Neutrophil (primary cell): ENCODE data around the gene LRRIQ3.

Experiments
- H3K27ac ChIP-seq: fragments of 200-600 bp; sonication (generic); 2 replicates; pipeline ENCODE4 v1.5.1; 2016; ENCODE audit warnings: mild to moderate bottlenecking, moderate library complexity
- H3K27me3 ChIP-seq: fragments of 200-600 bp; sonication (generic); 2 replicates; pipeline ENCODE4 v1.6.0; 2016; ENCODE audit warnings: mild to moderate bottlenecking
- H3K36me3 ChIP-seq: fragments of 200-600 bp; sonication (generic); 2 replicates; pipeline ENCODE4 v1.5.1; 2017
- H3K4me1 ChIP-seq, 2 experiments: fragments of 200-600 bp in 1 of 2; sonication (generic) in 1 of 2; 1 replicate in 1 of 2; 2 replicates in 1 of 2; pipeline versions ENCODE4 v1.5.1 to v1.6.1; 2013 to 2016; ENCODE audit warnings: low read depth in 1 of 2, low read length in 1 of 2, mild to moderate bottlenecking in 1 of 2, moderate library complexity in 1 of 2; ENCODE audit not compliant: control insufficient read depth in 1 of 2, insufficient read depth in 1 of 2
- H3K4me3 ChIP-seq, 2 experiments: fragments of 200-600 bp in 1 of 2; sonication (generic) in 1 of 2; 1 replicate in 1 of 2; 2 replicates in 1 of 2; pipeline ENCODE4 v1.5.1; 2013 to 2016; ENCODE audit warnings: low read depth in 1 of 2, low read length in 1 of 2, mild to moderate bottlenecking in 1 of 2, moderate library complexity in 1 of 2
- H3K9me3 ChIP-seq: fragments of 200-600 bp; sonication (generic); 2 replicates; pipeline ENCODE4 v1.5.1; 2016
- TF ChIP-seq, protein P1 (sequence below): fragments of 200-600 bp; sonication (generic); IDR thresholded peaks from 2 replicates; pipeline ENCODE4 v1.5.1; 2016; ENCODE audit warnings: antibody characterized with exemption

Gene LRRIQ3, protein sequence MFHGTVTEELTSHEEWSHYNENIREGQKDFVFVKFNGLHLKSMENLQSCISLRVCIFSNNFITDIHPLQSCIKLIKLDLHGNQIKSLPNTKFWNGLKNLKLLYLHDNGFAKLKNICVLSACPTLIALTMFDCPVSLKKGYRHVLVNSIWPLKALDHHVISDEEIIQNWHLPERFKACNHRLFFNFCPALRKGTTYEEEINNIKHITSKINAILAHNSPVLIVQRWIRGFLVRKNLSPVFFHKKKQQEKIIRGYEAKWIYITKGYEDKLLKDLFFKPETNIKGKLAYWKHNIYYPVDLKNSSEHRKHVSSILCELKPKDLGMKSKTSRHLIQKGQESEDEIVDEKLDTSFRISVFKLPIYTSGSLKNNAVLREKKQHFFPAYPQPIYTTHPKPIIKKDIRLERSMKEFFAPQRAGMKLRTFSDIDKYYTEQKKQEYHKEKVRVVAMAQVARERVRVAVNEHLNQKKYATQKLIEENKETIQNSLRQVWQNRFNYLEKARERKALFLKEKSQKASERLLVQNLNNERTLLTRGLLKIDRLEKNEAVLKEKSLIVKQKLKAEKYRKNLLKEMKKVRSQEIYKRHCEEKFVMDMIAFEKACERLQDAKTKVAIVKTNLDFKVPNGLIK

DNA sequence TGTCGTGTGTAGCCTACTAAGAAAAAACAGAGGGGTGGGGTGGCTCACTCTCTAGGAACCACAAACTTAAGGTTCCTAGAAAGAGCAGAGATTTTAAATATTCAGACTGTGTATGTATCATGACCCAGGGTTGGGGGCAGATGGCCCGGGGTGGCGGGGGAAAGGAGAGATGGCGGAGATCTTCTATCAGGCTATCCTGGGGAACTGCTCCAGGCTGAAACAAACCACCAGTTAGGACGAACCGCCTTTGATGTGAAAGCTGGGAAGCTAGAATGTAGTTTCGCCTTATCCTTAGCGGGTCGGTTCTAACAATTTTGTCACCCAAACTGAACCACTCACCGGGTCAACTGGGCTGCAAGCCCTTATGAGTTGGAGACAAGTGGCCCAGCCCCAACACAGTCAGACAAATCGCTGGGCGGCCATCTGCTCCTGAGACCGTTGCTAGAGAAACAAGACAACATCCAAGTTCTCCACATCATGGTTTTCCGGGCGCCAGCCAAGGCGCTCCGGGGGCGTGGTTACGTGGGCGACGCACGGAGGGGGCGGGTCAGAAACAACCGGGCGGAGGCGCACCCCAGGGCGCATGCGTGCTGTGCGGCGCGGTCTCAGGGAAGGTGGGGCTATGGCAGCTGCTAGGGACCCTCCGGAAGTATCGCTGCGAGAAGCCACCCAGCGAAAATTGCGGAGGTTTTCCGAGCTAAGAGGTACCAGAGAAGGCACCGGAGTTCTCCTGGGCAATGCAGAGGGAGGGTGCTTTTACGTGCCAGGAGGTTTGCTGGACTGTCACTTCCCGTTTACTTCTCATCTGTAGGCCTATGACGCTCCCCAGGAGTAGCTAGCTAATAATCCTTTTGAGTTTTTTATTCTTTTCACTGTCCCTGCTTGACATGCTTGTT lies at the start of gene LRRIQ3, which contains the start of gene FPGT:
Gene LRRIQ3, minus strand, starts transcription at position 520 of the 896 bp plus-strand sequence. CDS start 14,492 bp downstream, outside the sequence.
Gene FPGT, plus strand, starts transcription at position 586 of the 896 bp plus-strand sequence. Its CDS starts 37 bp downstream, at position 623.
- Histone ChIP-seq H3K27ac (peak within 1 kb of the TSS; percentile 88), H3K4me3 (peak within 1 kb of the TSS; percentile 68 to 75), H3K36me3 (peaks cover 16% of the 10 kb centered on the region), H3K4me1 (peaks cover 22 to 24% of the 10 kb centered on the region in 2 experiments), H3K27me3 (peaks cover 12% of the 10 kb centered on the region), H3K9me3 (no peaks in the 10 kb centered on the region)
- TF ChIP-seq, protein P1, sequence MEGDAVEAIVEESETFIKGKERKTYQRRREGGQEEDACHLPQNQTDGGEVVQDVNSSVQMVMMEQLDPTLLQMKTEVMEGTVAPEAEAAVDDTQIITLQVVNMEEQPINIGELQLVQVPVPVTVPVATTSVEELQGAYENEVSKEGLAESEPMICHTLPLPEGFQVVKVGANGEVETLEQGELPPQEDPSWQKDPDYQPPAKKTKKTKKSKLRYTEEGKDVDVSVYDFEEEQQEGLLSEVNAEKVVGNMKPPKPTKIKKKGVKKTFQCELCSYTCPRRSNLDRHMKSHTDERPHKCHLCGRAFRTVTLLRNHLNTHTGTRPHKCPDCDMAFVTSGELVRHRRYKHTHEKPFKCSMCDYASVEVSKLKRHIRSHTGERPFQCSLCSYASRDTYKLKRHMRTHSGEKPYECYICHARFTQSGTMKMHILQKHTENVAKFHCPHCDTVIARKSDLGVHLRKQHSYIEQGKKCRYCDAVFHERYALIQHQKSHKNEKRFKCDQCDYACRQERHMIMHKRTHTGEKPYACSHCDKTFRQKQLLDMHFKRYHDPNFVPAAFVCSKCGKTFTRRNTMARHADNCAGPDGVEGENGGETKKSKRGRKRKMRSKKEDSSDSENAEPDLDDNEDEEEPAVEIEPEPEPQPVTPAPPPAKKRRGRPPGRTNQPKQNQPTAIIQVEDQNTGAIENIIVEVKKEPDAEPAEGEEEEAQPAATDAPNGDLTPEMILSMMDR = no peak

DNA sequence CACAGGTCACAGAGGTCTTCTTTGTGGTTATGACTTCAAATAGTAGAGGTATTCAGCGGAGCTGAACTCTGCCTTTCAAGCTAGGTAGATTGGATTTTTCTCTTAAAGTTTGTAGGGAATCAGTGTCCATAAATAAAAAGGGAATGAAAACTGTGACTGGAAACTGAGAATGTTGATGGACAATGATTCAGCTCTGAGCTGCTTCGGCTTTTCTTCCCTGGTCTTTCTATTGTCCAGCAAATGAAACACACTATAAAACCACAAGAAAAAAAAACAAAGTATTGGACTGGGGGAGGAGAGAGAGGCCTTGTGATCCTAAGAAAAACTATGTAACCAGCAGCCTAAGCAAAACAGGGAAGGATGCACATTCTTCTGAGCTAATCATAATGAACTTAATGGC lies 48.3 kb upstream of the LRRIQ3 start:
- no peak overlapping the region for H3K27ac ChIP-seq
- no peaks in the 10 kb centered on the region for H3K36me3 ChIP-seq
- TF ChIP-seq, protein P1 = no peak
- no peaks in the 10 kb centered on the region for H3K4me1 ChIP-seq
- H3K27me3 ChIP-seq = no peaks in the 10 kb centered on the region
- H3K4me3 ChIP-seq = no peak overlapping the region
- H3K9me3 ChIP-seq = no peaks in the 10 kb centered on the region

DNA sequence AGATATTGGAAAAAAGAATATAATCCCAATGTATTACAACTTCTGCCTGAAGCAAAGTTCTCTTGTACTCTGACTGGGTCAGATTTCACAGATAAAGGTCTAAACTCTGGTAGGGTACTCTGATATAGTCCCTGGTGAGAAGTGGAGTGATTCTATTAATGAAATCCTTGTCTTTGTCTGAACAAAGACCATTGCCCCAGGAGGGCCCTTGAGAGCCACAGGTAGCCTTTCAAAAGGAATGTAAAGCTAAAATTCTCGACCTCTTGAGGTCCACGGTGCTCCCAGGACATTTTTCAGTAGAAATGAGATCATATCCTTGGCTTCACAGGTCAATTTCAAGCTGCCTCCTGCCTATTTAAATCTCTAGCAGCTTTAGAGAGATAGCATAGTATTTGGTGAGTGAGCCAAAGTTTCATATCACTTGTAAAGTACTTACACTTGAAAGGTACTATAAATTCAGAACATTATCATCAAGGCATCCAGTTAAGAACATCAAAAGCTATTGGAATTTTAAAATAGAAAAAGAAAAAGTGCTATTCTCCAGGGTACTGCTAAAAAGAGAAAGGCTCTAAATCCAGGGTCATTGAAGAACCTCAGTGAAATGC lies 47.3 kb upstream of the LRRIQ3 start:
- Histone ChIP-seq H3K4me1 (no peaks in the 10 kb centered on the region), H3K27ac (no peak overlapping the region), H3K9me3 (no peaks in the 10 kb centered on the region), H3K27me3 (no peaks in the 10 kb centered on the region), H3K4me3 (no peak overlapping the region), H3K36me3 (no peaks in the 10 kb centered on the region)
- TF ChIP-seq, protein P1 = no peak

DNA sequence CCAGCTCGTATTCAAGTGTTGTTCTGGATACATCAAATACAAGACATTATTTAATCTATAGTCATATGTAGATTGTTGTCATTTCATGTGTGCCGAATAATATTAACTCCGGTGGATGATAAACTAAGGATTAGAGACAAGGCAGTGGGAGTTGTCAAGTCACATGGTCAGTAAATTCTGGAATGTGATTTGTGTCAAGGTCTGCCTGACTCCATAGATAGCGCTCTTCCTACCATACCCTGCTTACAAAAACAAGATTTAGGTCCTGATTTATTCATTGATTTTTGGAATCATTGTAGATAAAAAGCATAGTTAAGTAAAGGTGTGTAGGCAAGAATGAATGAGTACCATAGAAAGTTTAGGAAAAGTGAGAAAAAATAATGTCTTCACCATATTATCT lies 39.8 kb upstream of the LRRIQ3 start:
- H3K4me3 ChIP-seq = no peak overlapping the region
- no peak overlapping the region for H3K27ac ChIP-seq
- TF ChIP-seq, protein P1 = no peak
- no peaks in the 10 kb centered on the region for H3K9me3 ChIP-seq
- H3K27me3 ChIP-seq = no peaks in the 10 kb centered on the region
- H3K4me1 ChIP-seq = no peaks in the 10 kb centered on the region
- H3K36me3 ChIP-seq = no peaks in the 10 kb centered on the region

DNA sequence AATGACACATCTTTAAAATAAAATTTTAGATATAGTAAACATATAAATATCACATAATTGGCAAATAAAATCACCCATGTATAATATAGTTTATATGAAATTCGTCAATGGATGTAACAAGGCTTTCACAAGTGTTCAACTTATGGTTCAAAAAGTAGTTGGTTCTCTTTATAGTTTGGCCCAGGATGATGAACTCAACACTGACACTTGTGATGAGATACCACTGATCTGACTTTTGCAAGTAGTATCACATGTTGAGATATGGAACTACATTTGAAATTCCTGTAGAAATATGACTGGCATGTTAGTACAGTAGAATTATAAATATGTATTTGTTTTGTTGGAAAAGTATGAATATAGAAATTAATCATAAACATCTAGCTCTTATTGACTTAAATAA lies 39.1 kb upstream of the LRRIQ3 start:
- Histone ChIP-seq H3K9me3 (no peaks in the 10 kb centered on the region), H3K36me3 (no peaks in the 10 kb centered on the region), H3K4me3 (no peak overlapping the region), H3K27me3 (no peaks in the 10 kb centered on the region), H3K27ac (no peak overlapping the region), H3K4me1 (no peaks in the 10 kb centered on the region)
- TF ChIP-seq, protein P1 = no peak
